ENCODE measurements around the gene DMRT2.

- TF ChIP-seq PAX5 (IDR thresholded peaks at IDR 0.05; ENCODE audit: insufficient read depth, low read length, severe bottlenecking), result no peak
- no peak for TF ChIP-seq TAF1 (IDR thresholded peaks at IDR 0.05; ENCODE audit: low read depth, low read length)
These were observed 35.9 kb upstream of the DMRT2 start for GRCh38 chr9:1014225-1014624.
